G401.6 (cell line): ENCODE measurements around the gene TMOD4.
A peak's percentile ranks its signal among the peaks of the same experiment; 100 is the strongest.
"Not testable (repeated sequence)": the region's sequence is repeated elsewhere in the genome, so short reads cannot be mapped to it uniquely, and the experiment has no call there.

ENCODE experiments used
- FAIRE-seq: peaks from 2 replicates; lab custom pipeline; 2012; peaks lifted over from hg19 to GRCh38; lab: Jason Lieb, UNC

TMOD4 gene

DNA sequence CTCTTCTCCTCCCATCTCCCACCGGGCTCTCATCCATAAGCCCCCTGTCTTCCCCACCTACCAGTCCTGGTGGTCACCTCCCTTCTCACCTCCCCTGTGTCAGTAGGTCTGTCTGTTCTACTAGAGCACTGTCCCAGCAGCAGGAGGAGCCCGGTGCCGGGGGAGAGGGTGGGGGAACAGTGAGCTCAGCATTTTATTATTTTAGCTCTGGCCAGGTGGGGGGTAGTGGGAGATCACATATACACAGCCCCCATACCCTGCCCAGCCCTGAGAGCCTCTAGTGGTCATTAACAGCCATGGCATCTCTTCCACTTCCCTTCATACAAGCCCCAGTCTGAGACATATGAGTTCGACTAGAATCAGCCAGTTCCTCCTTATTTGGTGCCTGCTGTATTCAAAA is at the start of gene TMOD4:
Gene TMOD4, minus strand, starts transcription at position 119 of the 400 bp plus-strand sequence. CDS start 1,106 bp downstream, outside the sequence.
- no peak for FAIRE-seq

DNA sequence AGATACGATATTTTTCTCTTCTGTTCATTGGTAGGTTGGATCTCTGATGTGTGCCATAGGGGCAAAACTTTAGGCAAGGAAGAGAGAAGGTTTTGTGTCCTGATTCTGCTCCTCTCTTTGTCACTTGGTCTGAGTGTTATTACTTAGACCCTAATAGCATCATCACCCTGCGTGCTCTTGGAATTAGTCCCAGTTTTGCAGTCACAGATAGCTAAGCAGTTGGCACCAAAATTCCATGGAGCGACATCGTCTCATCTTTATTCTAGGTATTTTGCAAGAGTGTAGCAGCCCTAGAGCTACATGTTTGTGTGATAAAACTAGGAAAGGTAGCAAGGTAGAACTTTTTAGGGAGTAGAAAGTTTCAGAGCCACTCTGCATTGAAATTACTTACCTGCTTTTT is 46.3 kb upstream of the TMOD4 start:
- no peak for FAIRE-seq

DNA sequence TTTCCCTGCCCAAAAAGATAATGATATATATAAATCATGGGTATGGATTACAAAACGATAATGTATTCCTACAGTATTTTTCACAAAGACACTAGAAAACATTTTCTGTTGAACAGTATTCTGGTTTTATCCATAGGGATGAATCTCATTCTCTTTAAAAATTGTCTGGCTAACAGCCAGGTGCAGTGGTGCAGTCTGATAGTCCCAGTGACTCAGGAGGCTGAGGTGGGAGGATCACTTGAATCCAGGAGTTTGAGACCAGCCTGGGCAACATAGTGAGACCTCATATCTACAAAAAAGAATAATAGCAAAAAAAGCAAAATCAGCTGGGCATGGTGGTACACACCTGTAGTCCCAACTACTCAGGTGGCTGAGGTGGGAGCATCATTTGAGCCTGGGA is 45.8 kb upstream of the TMOD4 start:
- no peak for FAIRE-seq

DNA sequence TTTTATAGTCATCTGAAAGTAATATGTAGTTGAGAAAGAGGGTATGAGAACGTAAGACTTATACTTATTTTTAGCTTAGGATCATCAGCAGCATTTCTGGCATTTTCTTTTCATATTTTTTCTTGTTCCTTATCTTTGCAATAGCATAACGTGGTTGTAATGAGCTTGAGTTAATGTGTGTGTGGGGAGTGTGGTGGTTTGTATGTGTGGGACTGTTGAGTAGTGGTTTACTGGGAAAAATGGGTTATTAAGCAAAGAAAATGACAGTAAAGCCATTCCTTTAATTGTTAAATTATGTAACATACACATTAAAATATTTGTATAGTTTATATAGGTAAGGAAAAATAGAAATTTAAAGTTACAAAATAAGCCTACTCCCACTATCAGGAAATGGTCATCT is 37.8 kb upstream of the TMOD4 start:
- FAIRE-seq, result no peak

DNA sequence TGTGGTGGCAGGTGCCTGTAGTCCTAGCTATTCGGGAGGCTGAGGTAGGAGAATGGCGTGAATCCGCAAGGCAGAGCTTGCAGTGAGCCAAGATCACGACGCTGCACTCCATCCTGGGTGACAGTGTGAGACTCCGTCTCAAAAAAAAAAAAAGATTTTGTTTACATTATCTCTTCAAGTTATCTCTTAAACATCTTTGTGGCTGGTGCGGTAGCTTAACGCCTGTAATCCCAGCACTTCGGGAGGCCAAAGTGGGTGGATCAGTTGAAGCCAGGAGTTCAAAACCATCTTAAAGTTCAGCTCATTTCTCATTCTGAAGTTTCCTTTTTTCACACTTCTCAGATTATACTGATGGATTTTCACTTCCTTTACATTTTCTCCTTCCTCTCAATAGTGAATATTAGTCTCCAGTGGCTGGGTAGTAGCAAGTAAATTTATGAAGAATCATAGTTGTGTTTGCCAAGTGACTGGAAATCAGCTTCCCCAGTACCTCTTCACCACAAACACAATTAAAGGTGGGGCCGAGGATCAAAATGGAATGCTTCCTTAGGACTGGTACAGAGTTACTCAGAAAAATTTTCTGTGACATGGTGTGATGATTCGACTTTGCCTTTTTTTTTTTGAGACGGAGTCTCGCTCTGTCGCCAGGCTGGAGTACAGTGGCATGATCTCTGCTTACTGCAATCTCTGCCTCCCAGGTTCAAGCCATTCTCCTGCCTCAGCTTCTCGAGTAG is 36.4 kb upstream of the TMOD4 start:
- FAIRE-seq, result no peak

DNA sequence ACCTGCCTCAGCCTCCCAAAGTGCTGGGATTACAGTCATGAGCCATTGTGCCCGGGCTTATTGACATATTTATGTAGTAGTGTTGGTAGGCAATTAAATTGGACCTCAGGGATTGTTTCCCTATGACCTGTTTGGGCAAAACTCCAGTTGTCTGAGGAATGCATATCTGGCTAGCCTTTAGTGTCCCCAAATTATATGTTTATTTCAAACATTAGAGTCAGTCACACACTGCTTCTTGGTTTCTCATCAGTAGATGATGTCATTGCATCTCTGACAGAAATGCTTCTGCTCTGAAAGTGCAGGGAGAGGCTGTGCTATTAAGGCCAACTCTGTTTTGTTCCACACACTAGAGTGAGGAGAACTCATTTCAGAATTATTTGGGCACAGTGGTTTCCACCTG is 35.0 kb upstream of the TMOD4 start:
- no peak for FAIRE-seq

DNA sequence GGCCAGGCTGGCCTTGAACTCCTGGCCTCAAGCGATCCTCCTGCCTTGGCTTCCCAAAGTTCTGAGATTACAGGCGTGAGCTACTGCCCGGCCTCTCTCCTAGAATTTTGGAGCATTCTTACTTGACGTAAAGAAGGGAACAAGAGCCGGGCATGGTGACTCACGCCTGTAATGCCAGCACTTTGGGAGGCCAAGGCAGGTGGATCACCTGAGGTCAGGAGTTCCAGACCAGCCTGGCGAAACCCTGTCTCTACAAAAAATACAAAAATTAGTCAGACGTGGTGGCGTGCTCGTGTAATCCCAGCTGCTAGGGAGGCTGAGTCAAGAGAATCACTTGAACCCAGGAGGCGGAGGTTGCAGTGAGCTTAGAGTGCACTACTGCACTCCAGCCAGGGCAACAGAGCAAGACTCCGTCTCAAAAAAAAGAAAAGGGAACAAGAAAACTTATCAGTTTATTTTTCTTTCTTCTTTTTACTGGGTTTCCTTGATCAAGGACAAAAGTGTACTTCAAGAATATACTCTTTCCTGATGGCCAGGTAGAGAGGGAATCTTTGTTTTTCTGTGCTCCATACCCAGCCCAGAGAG is 29.7 kb upstream of the TMOD4 start:
- FAIRE-seq, result not testable (repeated sequence)

DNA sequence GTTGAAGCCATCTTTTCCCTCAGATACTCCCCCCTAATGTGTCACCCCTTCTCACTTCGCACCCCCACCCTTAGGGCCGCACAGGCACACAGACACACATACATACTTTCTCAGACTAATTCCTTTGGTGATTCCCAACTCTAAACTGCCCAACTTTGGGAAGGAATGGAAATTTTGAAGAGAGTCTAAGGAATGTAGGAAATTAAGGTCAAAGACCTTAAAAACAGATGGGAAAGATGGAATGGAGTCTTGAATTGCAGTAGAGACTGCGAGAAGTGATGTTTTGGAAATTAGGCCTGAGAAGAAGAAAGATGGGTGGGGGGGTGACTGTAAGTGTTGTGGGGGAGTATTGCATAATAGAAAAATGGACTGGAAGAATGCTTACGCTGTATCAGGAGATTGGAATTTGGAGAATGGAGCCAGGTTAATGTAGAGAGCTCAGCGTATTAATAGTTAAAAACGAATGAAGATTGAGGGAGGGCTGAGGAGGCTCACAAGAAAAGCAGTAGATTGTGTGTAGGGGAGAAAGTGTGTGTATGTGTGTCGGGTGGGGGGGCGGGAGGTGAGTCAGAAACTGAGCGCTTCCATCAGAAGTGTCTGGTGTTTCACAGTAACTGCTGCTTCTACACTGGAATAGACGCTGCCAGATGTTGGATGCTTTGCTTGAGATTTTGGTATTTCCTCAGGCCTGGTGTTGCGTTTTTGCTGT is 24.2 kb upstream of the TMOD4 start:
- FAIRE-seq, result no peak

DNA sequence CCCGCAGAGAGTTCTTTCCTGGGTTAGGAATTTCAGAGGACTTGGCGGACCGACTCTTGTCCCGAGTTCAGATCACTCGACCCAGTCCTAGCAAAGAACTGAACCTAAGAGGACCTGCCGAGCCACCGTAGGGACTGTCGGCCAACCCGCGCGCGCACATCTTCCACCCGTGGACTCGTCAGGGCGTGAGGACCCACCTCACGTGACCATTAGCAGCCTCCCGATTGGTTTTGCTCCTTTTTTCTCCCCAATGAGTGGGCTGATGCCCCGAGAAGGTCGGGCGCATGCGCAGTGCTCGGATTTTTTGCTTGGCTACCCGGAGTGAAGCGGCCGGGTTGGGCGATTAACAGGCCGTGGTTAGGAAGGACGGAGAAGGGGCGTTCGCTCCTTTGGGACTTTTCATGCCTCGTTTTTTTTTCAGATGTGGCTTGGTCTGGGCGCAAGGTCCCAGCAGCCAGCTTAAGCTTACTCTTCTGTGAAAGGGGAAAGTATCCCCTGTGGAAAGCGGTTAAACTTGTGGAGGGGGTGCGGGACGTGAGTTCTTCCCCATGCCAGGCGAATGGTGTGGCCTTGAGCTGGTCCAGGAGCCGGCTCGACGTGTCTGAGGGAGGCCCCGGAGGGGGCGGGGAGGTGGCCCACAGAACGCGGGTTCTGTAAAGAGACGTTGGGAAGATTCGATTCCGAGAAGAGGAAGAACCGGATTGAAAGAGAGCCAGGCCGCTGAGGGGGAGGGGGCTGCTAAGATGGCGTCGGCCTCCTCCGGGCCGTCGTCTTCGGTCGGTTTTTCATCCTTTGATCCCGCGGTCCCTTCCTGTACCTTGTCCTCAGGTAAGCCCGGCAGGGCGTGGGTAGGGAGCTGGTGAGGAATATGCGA is 22.7 kb upstream of the TMOD4 start, which contains the start of gene PIP5K1A:
Gene PIP5K1A, plus strand, starts transcription at position 299 of the 874 bp plus-strand sequence. Its CDS starts 445 bp downstream, at position 744.
- peak; percentile 88 for FAIRE-seq

DNA sequence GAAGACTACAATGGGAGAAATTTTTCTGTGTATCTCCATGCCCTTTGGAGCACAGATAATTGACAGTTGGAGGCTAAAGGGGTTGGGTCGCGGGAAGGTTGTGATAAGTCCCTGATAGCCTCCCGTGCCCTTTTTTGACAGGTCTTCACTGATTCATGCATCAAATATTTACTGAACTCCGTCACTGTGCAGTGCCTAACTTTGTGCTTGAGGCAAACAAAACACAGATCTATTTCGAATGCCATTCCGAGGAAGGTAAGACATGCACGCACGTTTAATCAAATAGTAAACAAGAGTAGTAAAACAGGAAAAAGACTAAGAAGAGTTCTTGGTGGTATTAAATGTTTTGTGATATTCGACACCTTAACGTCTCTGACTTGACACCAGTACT is 22.1 kb upstream of the TMOD4 start:
- no peak for FAIRE-seq

DNA sequence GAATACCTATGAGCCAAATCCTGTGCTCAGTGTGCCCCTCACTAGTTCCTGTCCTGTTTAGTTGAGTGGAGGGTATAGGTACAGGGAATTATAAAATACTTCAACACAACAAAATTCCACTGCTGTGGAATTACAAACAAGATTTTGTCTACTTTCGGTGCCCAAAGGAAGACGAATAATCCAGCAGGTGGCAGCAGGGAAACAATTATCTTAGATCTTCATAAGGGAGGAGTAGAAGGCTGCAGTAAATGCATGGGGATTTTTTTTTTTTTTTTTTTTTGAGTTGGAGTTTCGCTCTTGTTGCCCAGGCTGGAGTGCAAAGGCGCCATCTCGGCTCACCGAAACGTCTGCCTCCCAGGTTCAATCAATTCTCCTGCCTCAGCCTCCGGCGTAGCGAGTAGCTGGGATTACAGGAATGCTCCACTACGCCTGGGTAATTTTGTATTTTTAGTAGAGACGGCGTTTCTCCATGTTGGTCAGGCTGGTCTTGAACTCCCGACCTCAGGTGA is 20.6 kb upstream of the TMOD4 start:
- FAIRE-seq, result peak; percentile 90

DNA sequence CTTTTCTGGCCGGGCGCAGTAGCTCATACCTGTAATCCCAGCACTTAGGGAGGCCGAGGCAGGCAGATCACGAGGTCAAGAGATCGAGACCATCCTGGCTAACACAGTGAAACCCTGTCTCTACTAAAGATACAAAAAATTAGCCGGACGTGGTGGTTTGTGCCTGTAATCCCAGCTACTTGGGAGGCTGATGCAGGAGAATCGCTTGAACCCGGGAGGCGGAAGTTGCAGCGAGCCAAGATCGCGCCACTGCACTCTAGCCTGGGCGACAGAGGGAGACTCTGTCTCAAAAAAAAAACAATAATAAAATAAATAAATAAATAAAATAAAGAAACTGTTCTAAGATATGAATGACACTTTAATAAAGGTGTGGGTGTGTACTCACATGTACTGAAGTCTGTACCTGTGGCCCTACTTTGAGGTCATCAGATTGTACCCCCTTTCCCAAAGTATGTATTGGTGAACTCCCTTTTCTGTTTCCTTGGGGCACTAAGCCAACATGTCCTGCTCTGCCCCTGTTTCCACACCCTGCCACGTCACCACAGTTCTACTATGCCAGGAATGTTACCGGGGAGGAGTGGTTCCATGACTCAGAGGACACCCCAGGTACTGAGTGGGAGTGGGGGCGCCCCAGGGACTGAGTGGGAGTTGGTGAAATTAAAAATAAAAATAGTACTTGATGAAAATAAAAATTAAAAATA is 19.3 kb upstream of the TMOD4 start:
- not testable (repeated sequence) for FAIRE-seq

DNA sequence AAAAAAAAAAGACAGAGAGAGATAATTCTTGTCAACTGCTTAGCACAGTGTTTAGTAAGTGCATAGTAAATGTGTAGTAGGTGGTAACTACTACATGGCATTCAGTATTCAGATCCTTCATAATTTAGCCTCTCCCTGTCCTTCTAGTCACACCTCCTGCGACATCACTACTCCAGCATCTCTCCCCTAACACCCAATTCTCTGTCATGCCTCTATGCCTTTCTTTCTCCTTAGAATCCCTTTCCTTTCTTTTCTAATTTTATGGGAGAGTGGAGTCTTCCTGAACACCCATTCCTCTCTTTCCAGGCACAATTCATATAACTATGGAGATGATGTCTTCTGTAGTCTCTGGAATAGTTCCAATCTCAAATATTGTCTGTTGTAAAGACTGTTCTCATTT is 18.1 kb upstream of the TMOD4 start:
- FAIRE-seq, result no peak

DNA sequence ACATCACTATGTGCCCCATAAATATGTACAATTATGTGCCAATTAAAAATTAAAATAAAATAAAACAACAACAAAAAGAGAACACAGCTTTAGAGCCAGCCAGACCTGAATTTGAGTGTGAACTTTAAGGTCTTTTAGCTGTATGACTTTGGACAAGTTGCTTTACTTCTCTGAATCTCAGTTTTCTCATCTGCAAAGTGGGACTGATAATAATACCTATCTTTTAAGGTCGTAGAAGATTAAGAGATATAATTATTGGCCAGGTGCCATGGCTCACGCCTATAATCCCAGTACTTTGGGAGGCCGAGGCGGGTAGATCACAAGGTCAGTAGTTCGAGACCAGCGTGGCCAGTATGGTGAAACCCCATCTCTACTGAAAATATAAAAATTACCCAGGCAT is 17.5 kb upstream of the TMOD4 start:
- no peak for FAIRE-seq

DNA sequence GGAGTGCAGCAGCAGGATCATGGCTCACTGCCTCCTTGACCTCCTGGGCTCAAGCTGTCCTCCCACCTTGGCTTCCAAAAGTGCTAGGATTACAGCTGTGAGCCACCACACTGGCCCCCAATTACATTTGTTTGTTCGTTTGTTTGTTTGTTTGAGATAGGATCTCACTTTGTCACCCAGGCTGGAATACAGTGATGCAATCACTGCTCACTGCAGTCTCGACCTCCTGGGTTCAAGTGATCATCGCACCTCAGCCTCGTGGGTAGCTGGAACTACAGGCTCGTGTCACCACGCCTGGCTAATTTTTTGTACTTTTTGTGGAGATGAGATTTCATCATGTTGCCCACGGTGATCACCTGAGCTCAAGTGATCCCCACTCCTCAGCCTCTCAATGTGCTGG is 16.3 kb upstream of the TMOD4 start:
- no peak for FAIRE-seq

DNA sequence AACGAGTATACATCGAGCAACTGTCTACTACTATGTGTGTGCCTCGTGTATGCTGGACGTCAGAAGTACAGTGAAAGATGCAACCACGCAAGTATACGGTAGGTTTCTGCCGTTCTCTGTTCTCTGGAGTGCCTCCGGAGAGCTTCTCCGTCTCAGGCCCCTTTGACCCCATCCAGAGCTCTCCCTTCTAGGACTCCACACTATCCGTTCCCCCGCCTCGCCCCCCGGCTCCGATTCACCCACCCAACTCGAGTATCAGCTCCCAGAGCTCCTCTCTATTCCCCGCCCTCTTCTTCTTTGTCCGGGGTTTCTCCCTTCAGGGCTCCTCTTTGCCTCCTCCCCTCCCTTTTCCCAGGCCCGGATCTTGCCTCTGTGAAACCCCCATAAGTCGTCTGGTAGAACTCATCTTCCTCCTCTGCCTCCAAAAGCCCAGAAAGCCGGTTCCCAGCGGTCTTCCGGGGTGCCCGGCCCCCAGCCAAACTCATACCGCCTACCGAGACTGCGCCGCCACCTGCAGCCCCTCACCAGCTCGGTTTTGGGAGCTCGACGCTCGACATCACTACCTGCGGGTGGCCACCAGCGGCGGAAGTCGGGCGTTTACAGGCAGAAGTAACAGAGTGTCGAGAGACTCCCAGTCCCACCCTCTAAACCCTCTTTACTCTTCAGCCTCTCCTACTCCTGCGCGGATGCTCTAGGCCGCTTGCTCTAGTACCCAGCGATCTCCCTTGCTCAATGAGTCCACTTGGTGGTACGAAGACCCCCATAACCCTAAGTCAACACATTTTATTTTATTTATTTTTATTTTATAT is 14.1 kb upstream of the TMOD4 start, which contains the start of gene VPS72:
Gene VPS72, minus strand, starts transcription at position 561 of the 809 bp plus-strand sequence. Its CDS starts 76 bp downstream, at position 485.
- no peak for FAIRE-seq

DNA sequence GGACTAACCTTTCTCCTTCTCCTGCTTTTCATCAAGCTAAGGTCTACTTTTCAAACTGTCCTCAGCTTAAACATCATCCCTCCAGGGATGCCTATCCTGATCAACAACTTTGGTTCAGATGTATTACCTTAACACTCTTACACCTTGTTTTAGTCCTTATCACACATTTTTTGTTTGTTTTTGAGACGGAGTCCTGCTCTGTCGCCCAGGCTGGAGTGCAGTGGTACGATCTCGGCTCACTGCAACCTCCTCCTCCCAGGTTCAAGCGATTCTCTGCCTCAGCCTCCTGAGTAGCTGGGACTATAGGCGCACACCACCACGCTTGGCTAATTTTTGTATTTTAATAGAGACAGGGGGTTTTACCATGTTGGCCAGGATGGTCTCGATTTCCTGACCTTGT is 12.9 kb upstream of the TMOD4 start:
- FAIRE-seq, result not testable (repeated sequence)

DNA sequence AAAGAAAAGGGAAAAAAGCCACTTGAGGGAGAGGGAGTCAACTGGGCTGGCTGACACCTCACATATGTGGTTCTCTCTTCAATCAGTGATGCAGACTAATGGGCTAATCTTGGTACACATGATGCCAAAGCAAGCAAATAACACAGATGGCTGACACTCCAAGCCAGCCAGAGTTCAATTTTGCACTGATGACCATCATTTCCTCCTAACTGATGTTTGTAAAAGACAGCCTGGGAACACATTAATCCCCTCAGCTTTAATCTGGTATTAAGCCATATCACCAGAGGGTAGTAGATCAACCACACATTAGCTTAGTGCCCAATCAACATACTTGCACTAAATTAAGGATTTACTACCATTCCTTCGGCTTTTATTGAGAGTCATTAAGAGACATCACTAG is 11.4 kb upstream of the TMOD4 start:
- FAIRE-seq, result no peak

DNA sequence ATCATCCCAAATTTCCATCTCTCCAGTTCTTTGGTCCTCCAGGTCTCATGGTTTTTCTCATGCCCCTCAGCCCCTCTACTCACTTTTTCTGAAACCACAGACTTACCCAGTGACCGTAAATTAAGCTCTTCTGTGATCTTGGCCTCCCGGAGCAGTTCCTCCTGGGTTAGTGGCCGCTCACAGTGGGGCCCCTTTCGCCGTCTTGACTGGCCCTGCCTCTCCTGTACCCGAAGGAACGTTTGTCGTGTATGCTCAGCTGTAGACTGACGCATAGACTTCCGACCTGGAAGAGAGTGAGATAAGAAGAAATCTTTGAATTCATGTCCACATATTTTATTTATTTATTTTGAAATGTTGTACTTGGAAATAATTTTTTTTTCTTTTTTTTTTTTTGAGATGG is 8.4 kb upstream of the TMOD4 start:
- no peak for FAIRE-seq

DNA sequence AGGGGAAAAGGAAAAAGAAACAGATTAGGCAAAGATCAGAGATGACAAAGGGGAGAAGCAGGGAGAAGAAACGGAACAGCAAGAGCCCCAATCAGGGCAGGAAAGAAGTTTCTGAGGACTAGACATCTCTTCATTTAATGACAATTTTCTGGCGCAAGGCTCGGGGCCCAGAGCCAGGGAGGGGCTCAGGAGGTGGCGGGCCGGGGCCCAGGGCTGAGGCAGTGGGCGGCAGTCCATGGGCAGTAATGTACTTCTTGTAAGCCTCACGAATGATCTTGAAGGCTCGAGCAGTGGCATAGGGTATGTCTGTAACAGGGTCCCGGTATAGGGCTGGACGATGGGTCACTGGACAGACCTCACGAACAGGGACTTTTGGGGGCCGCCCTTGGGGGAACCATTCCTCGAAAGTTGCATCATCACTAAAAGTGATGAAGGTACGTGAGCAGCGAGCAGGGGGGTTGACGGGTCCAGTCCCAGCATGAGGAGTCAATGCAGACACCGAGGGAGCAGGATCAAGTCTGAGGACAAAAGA is 799 bp upstream of the TMOD4 start:
- no peak for FAIRE-seq
